Adrenal gland (tissue), 19 donors: ENCODE measurements around the gene NAT10. TPM values are rescaled to one million over a fixed set of nuclear protein-coding genes. Genes with fewer than 3 reads are reported as not detected.

Experiments used
- DNase-seq, 7 donors: peaks; one replicate each; pipeline ENCODE4 v3.0.0-alpha.2; 2019 to 2020
- H3K27ac ChIP-seq, 5 donors: fragments of 200-600 bp; sonication (generic) in 4 of 5; 1 replicate in 3 of 5; 2 replicates in 2 of 5; pipeline versions ENCODE4 v1.5.1 to v1.8.0; 2016 to 2020; ENCODE audit warnings: mild to moderate bottlenecking in 1 of 5
- H3K27me3 ChIP-seq: fragments of 200-600 bp; 2 replicates; pipeline ENCODE4 v1.8.0; 2021
- H3K36me3 ChIP-seq, 2 donors: fragments of 200-600 bp; replicated peaks in 1 of 2; 1 replicate in 1 of 2; 2 replicates in 1 of 2; pipeline versions ENCODE4 v1.5.1 to v1.8.0; 2018 to 2022
- H3K4me1 ChIP-seq, 2 donors: fragments of 200-600 bp; replicated peaks in 1 of 2; 1 replicate in 1 of 2; 2 replicates in 1 of 2; pipeline versions ENCODE4 v1.5.1 to v1.8.0; 2018 to 2021
- H3K4me3 ChIP-seq, 4 donors: fragments of 200-600 bp; sonication (generic) in 3 of 4; one replicate each; pipeline ENCODE4 v1.5.1; 2016 to 2018
- H3K9me3 ChIP-seq, 3 donors: fragments of 200-600 bp; sonication (generic) in 1 of 3; replicated peaks in 1 of 3; 1 replicate in 2 of 3; 2 replicates in 1 of 3; pipeline versions ENCODE4 v1.5.1 to v1.8.0; 2016 to 2021
- CTCF ChIP-seq, 6 experiments: fragments of 450-650 bp in 4 of 6; fragments of 200-600 bp in 2 of 6; sonication (generic) in 1 of 6; IDR thresholded peaks; 1 replicate in 5 of 6; 2 replicates in 1 of 6; pipeline versions ENCODE4 v1.5.1 to v1.8.0; 2016 to 2021; ENCODE audit warnings: antibody characterized with exemption in 6 of 6, mild to moderate bottlenecking in 2 of 6, moderate library complexity in 1 of 6
- POLR2A ChIP-seq, 2 donors: fragments of 450-650 bp; IDR thresholded peaks; one replicate each; pipeline ENCODE4 v1.6.1; 2017; ENCODE audit warnings: antibody characterized with exemption in 2 of 2, mild to moderate bottlenecking in 2 of 2, moderate library complexity in 1 of 2
- WGBS, 4 donors: extraction: QIAGEN DNeasy Blood & Tissue Kit in 2 of 4; methylation state at CpG; one replicate each; pipeline versions ENCODE4 v1.1.5 to v1.1.7; 2013 to 2017; 5-methylcytosine and 5-hydroxymethylcytosine counted together
- intact Hi-C, 2 donors: fragments of 100-400 bp; cut with DNase I; formaldehyde crosslinking; loops; one replicate each; pipeline versions ENCODE4 v1.14.1 to v1.15.0; 2022 to 2023
- long read RNA-seq, 10 donors: library from polyadenylated mRNA in 3 of 10; unstranded in 2 of 10; stranded (forward) in 1 of 10; transcript quantifications; one replicate each; pipeline ENCODE4 v2.0.0 and lab custom pipeline, GENCODE V29; 2021 to 2026
- polyA plus RNA-seq, 3 donors: library from polyadenylated mRNA; stranded (reverse); fragments of 200-250 nt in 2 of 3; fragments of 350-450 nt in 1 of 3; fragmentation: Illumina TruSeq in 1 of 3; extraction: RNeasy Lipid Tissue Mini Kit (QIAGEN cat#74804) in 1 of 3; gene quantifications; one replicate each; pipeline ENCODE4 v1.2.3, GENCODE V29; 2013 to 2014
- total RNA-seq, 9 donors: library from RNA; depleted of rRNA in 4 of 9; stranded (reverse); fragments of >200 nt in 4 of 9; fragments of 120-200 nt in 1 of 9; fragmentation: NEBNext Ultra II Directional in 1 of 9; extraction: Animal tissue kit (Norgen Biotek cat#: 25700) in 1 of 9; gene quantifications; one replicate each; pipeline versions ENCODE4 v1.1.0 to v1.2.4, GENCODE V29; 2013 to 2023
- donor health status: healthy with polysubstance abuse.
- donor health status: Bipolar disorder and iron deficiency.
- donor health status: DM: yes; HTN: yes; CAD: no.
- donor health status: DM: no; HTN: no; CAD: no.
- donor health status: DM: no; HTN: no; CAD: no.
- donor health status: DM: yes; HTN: yes; CAD: no.

NAT10 gene
- total RNA-seq (10 to 100 TPM; 16.8 to 53.7 (median 39.0) TPM), polyA plus RNA-seq (10 to 100 TPM; 48.9 to 65.2 (median 49.9) TPM)
- long read RNA-seq, donor 1, full-length matches to known transcripts, result 7 of 13 reads
- long read RNA-seq, donor 1, partial matches to known transcripts, result 6 of 13 reads
- long read RNA-seq, donor 1, other reads (novel, unspliced or antisense), result 0 of 13 reads
- long read RNA-seq, donor 2, full-length matches to known transcripts, result 3 of 3 reads
- long read RNA-seq, donor 2, partial matches to known transcripts, result 0 of 3 reads
- long read RNA-seq, donor 2, other reads (novel, unspliced or antisense), result 0 of 3 reads
- long read RNA-seq, donor 3, full-length matches to known transcripts, result 5 of 5 reads
- long read RNA-seq, donor 3, partial matches to known transcripts, result 0 of 5 reads
- long read RNA-seq, donor 3, other reads (novel, unspliced or antisense), result 0 of 5 reads
- long read RNA-seq, donor 4, full-length matches to known transcripts, result 4 of 7 reads
- long read RNA-seq, donor 4, partial matches to known transcripts, result 3 of 7 reads
- long read RNA-seq, donor 4, other reads (novel, unspliced or antisense), result 0 of 7 reads
- long read RNA-seq, donor 5, full-length matches to known transcripts, result 60 of 74 reads
- long read RNA-seq, donor 5, partial matches to known transcripts, result 11 of 74 reads
- long read RNA-seq, donor 5, other reads (novel, unspliced or antisense), result 3 of 74 reads
- long read RNA-seq, donor 6, full-length matches to known transcripts, result 1 of 4 reads
- long read RNA-seq, donor 6, partial matches to known transcripts, result 1 of 4 reads
- long read RNA-seq, donor 6, other reads (novel, unspliced or antisense), result 2 of 4 reads
- long read RNA-seq, donor 7, full-length matches to known transcripts, result 2 of 2 reads
- long read RNA-seq, donor 7, partial matches to known transcripts, result 0 of 2 reads
- long read RNA-seq, donor 7, other reads (novel, unspliced or antisense), result 0 of 2 reads
- long read RNA-seq, donor 8, full-length matches to known transcripts, result 3 of 137 reads
- long read RNA-seq, donor 8, partial matches to known transcripts, result 120 of 137 reads
- long read RNA-seq, donor 8, other reads (novel, unspliced or antisense), result 14 of 137 reads
- long read RNA-seq, donor 9, full-length matches to known transcripts, result 3 of 3 reads
- long read RNA-seq, donor 9, partial matches to known transcripts, result 0 of 3 reads
- long read RNA-seq, donor 9, other reads (novel, unspliced or antisense), result 0 of 3 reads
- long read RNA-seq, donor 10, full-length matches to known transcripts, result 2 of 2 reads
- long read RNA-seq, donor 10, partial matches to known transcripts, result 0 of 2 reads
- long read RNA-seq, donor 10, other reads (novel, unspliced or antisense), result 0 of 2 reads

GRCh38 chr11:34105079-34105956, at the start of gene NAT10:
Gene NAT10 (plus strand): TSS chr11:34105629. CDS start chr11:34108226, 2,597 bp downstream.
- Histone ChIP-seq H3K27ac (peak within 1 kb of the TSS; percentile 37 to 98 (median 91)), H3K9me3 (no peaks in the 10 kb centered on the region), H3K27me3 (no peaks in the 10 kb centered on the region), H3K4me1 (peaks cover 10 to 20% of the 10 kb centered on the region in 2 donors), H3K4me3 (peak within 1 kb of the TSS; percentile 4 to 99 (median 87)), H3K36me3 (peaks cover 0 to 25% of the 10 kb centered on the region in 2 donors)
- peak; percentile 53 to 87 for TF ChIP-seq POLR2A (IDR thresholded peaks at IDR 0.05)
- TF ChIP-seq CTCF (IDR thresholded peaks at IDR 0.05), result peak in 5 of 6 experiments; percentile 2 to 21 (median 12)
- intact Hi-C loops, result loop anchor here (5.0 to 10.0 kb wide), 2 partner anchors 51 to 53 kb away; partner anchors contain the start of gene CAPRIN1 (in 2 of the 2)
- WGBS, 4 donors, result 0 to 1% (median 0%) methylated on average over 34 to 55 of the region's 55 CpGs
- peak; percentile 97 to 99 (median 98) for DNase-seq

DNA sequence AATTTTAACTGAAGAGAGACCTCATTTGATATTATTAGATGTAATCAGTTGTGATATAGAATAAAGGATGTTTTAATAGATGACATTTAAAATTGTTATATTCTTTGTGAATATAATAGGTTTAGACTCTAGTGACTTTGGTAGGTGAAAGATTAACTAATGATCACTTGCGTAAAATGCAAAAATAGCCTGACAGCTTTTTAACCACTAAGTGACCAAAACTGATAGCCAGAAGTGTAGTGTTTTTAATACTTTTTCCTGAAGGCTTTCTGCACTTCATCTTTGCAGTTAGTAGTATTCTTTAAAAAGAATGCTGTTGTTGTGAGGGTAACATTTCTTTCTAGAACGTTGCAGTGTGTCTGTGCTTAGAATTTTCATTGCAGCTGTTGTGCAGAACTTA, 48.8 kb upstream of the NAT10 start:
- Histone ChIP-seq H3K4me1 (peaks cover 27 to 65% of the 10 kb centered on the region in 2 donors), H3K4me3 (no peak overlapping the region), H3K27me3 (no peaks in the 10 kb centered on the region), H3K9me3 (no peaks in the 10 kb centered on the region), H3K27ac (no peak overlapping the region), H3K36me3 (peaks cover 0 to 14% of the 10 kb centered on the region in 2 donors)
- intact Hi-C loops, result loop anchor here in 1 of 2 donors (10.0 kb wide), 1 partner anchor 48 kb away; the partner anchor contains the start of gene NAT10
- TF ChIP-seq POLR2A (IDR thresholded peaks at IDR 0.05), result no peak
- TF ChIP-seq CTCF (IDR thresholded peaks at IDR 0.05), result no peak
- 13 to 27% (median 21%) methylated on average over 2 of the region's 2 CpGs for WGBS, 4 donors
- no peak for DNase-seq

DNA sequence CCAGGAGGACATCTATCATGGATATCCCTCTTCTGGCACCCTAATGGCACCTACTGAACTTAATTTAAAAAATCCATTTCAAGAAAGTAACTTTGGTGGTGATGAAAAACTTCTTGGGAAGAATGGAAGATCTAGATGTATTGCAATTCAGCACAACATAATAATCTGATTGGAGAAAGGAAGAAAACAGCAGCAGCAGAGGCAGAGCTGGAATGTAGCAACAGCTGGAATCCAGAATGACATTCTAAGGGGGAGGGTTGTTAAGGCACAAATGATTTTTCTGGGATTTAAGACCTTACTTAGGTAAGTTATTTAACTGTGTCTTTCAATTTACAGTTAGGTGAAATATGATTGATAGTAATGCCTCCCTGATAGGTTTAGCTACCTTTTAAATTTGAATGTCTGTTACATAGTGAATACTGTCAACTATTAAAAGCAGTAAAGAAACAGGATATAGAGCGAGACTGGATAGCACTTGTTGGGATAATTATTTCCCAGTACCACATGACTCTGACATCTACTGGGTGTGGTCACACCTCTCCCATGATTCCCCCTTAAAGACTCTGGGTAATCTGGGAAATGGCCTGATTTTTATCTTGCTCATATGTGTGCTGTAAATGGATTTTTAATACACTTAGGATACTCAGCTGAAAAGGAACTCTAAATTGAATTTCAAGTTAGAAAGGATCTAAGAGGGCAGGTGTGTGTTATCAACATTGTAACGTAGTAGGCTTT, 42.2 kb upstream of the NAT10 start:
- TF ChIP-seq CTCF (IDR thresholded peaks at IDR 0.05), result no peak
- TF ChIP-seq POLR2A (IDR thresholded peaks at IDR 0.05), result no peak
- 81 to 93% (median 88%) methylated on average over 2 of the region's 2 CpGs for WGBS, 4 donors
- Histone ChIP-seq H3K4me1 (peaks cover 12 to 52% of the 10 kb centered on the region in 2 donors), H3K9me3 (no peaks in the 10 kb centered on the region), H3K36me3 (peaks cover 0 to 12% of the 10 kb centered on the region in 2 donors), H3K27me3 (no peaks in the 10 kb centered on the region), H3K4me3 (no peak overlapping the region), H3K27ac (no peak overlapping the region)
- no peak for DNase-seq
- intact Hi-C loops, result no loop called here
